Measurements from ENCODE around the gene PRMT5. TPM values are rescaled to one million over a fixed set of nuclear protein-coding genes. Genes with fewer than 3 reads are reported as not detected.

PRMT5 gene
- total RNA-seq, 1 donor from 2014 or later, result 50.2 TPM

DNA sequence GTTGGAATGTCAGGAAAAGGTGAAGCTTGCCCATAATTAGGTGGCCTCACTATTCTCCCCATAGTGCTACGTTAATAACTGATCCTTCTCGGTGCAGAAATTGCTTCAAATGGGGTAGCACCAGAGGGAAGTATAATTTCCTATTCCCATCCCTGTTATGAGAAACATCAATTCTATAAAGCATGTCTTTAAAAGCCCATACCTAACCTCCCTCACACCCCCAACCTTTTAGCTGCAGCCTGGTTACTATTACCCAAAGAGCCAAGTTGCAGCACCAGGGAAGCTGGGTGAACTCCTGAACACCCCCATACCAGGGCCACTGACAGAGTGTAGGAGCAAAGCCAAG lies 25.5 kb downstream of the PRMT5 start:
- ATAC-seq (ENCODE audit: poor library complexity), result no peak
- intact Hi-C loops (cut with DNase I), result no loop called here
- DNase-seq, result no peak

DNA sequence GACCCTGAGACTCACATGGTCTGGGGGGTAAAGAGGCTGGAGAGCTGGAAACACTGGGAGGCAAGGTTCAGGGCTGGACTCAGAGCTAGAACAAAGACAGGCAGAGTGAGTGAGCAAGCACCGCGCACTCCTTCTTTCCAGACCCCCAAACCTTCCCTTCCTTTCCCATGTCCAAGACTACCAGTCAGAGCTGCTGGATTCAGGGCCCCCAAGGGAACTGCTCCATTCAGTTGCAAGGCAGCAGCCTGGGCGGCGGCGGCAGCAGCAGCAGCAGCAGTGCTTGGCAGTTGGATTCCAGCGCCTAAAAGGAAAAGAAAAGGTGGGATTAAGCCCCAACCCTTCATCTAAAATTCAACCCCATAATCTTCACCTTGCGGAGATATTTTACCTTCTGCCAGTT lies 27.4 kb downstream of the PRMT5 start:
- ATAC-seq (ENCODE audit: poor library complexity) (no peak), DNase-seq (no peak)
- intact Hi-C loops (cut with DNase I), result no loop called here

DNA sequence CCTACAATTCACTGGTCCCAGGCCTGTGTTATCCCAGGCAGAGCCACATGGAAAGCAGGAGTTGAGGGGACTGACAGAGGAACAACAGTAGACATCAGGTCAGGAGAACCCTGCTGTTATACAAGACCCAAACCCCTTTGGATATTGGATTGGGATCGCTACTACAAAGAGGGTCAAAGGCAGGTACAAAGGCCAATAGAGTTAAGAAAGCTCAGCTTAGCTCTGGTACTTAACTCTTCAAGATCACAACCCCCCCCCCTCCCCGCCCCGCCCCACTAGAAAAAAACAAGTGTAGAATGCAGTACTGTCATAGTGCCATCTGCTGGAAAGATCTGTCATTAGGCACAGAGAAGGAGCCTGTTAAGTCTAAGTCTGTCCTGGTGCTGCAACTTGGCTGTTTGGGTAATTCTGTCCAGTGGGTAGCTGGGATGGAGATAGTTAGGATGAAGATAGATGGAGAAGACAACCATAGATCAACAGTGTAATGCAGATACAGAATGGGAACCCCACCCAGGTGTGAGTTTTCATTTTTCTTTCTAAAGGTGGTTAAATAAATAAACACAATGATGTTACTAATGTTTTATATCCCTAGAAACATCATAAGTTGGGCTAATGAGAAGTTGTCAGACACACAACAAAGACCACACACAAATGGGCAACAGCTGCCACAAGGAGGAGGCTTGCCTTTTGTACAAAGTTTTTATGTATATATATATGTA lies 28.9 kb downstream of the PRMT5 start:
- peak; percentile 56 for ATAC-seq (ENCODE audit: poor library complexity)
- DNase-seq, result no peak
- intact Hi-C loops (cut with DNase I), result no loop called here

DNA sequence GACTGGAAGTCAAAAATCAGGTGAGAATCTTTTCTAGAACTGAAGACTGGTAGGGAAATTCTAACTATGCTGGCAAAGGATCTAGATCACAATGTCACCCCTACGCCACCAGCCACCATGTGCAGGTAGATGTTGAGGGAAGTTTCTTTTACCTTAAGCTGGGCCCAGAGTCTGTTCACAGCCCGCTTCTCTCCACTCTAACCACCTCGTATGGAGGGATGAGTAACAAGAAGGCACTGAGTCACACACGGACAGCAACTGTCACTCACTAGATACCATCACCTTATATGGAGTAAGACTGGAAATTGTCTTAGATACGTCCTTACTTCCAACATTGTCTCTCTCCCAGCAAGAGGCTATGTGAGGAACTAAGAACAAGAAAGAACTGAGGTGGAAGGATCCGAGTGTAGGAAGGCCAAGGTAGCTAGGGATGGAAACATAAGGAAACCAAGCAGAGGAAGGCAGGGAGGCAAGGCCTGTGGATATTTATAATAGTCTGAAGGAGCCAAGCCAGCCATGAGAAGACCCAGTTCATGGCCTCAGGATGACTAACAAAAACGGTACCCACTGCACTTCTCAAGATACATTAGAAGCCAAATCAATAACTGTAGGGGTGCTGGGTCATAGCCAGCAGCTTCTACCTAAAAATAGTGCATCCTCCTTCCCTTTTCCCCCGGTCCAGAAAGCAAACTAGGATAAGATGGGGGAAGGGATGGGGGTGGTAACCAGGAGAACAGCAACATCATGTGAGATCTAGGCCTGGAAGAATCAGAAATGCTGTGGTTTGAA lies 30.7 kb downstream of the PRMT5 start:
- no peak for DNase-seq
- no peak for ATAC-seq (ENCODE audit: poor library complexity)
- intact Hi-C loops (cut with DNase I), result no loop called here

DNA sequence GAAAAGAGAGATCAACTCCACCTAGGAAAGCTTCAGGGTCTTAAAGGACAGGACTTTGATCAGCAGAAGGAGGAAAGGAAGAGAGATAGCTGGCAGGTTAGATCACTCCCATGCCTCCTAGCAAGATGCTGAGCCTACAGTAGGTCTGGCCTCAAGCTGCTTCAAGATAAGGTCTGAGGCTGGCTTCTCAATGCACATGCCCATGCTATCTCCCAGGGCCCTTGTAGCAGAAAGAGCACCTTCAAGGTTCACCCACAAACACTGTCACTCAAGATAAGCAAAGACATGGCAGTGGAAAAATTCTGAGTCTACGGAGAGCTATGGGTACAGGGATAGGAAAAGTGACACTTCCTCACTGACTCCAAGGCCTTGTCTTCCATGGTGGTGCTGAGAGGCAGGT lies 31.8 kb downstream of the PRMT5 start:
- intact Hi-C loops (cut with DNase I), result no loop called here

DNA sequence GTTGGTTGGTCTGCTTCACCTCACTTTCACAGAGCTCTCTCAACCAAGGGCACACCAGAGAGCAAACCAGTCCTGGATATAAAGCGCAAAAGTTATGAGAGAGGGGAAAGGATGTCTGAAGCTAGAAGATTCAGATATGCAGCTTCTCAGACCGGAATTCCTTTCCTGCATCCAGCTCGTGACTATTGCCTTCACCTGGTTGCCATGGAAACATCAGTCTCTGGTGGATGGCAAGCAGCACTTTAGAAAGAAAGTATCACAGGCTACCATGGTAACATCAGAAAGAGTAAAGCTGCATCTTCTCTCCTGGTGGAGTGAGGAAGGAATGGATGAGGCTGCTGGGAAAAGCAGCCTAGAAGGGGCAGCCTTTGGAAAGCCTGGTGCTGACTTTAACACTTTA lies 32.4 kb downstream of the PRMT5 start:
- DNase-seq, result no peak
- intact Hi-C loops (cut with DNase I), result no loop called here
- ATAC-seq (ENCODE audit: poor library complexity), result no peak

More for the DNA sequence above, 31.8 kb downstream of the PRMT5 start:
- ATAC-seq (ENCODE audit: poor library complexity), result no peak
- no peak for DNase-seq

- ATAC-seq (ENCODE audit: poor library complexity) (no peak), DNase-seq (no peak)
- intact Hi-C loops (cut with DNase I), result no loop called here
Observed at GRCh38 chr14:22896356-22896755, 32.8 kb downstream of the PRMT5 start.

DNA sequence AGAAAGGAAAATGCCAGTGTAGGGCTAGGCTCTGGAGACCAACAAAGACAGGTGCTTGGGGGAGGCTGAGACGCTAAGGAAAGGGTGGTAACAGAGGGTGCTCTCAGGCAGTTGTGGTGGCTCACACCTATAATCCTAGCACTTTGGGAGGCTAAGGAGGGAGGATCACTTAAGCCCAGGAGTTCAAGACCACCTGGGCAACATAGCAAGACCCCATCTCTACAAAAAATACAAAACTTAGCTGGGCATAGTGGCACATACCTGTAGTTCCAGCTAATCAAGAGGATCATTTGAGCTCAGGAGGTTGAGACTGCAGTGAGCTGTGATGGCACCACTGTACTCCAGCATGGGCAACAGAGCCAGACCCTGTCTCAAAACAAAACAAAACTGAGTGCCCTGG lies 33.8 kb downstream of the PRMT5 start:
- ATAC-seq (ENCODE audit: poor library complexity), result no peak
- intact Hi-C loops (cut with DNase I), result no loop called here

DNA sequence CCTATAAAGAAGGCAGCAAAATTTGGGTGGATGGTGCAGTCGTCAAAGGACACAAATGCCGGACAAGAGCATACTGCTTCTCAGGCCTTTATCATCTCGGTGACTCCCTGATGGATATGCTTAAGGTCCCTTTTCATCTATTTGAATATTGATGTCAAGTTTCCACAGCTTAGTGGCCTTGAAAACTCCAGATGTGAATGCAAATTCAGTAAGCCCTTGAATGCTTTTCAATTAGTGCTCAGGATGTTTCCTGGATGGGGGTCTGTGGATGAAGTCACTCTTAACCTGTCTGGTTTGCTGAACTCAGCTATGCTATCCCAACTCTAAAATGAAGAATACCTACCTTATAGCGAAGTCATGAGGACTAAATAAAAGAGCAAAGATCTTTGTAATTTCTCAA lies 35.5 kb downstream of the PRMT5 start:
- ATAC-seq (ENCODE audit: poor library complexity), result no peak
- no peak for DNase-seq
- intact Hi-C loops (cut with DNase I), result no loop called here

More for the DNA sequence above, 33.8 kb downstream of the PRMT5 start:
- no peak for DNase-seq

- DNase-seq (no peak), ATAC-seq (ENCODE audit: poor library complexity) (no peak)
Observed at GRCh38 chr14:22892488-22892887, 36.7 kb downstream of the PRMT5 start.

DNA sequence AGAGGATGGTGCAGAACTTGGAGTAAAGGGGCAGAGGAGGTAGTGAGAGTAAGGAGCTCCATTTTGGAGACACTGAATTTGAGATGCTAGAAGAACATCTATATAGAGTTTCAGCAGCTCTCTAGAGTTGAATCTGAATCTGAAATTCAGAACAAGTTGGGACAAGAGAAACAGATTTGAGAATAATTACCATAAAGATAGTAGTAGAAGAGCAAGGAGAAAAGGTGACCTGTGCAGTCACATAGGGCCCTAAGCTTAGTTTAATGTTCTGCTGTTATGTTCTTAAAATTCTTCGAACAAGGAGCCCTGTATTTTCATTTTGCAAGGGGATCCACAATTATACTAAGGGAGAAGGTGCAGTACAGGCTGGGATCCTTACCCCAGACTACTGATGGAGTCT lies 38.8 kb downstream of the PRMT5 start:
- no peak for ATAC-seq (ENCODE audit: poor library complexity)
- intact Hi-C loops (cut with DNase I), result no loop called here
- no peak for DNase-seq

More at GRCh38 chr14:22892488-22892887, 36.7 kb downstream of the PRMT5 start:
- intact Hi-C loops (cut with DNase I), result no loop called here

DNA sequence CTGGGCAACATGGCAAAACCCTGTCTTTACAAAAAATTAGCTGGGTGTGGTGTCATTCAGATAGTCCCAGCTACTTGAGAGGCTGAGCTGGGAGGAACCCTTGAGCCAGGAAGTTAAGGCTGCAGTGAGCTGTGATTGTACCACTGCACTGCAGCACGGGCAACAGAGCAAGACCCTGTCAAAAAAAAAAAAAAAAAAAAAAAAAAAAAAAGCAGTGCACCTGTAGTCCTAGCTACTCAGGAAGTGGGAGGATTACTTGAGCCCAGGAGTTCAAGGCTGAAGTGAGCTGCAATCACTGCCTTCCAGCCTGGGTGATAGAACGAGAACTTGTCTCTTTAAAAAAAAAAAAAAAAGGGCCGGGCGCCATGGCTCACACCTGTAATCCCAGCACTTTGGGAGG lies 40.5 kb downstream of the PRMT5 start:
- no peak for ATAC-seq (ENCODE audit: poor library complexity)
- intact Hi-C loops (cut with DNase I), result no loop called here
- no peak for DNase-seq

GRCh38 chr14:22887990-22888378 lies 41.2 kb downstream of the PRMT5 start:
- ATAC-seq (ENCODE audit: poor library complexity), result no peak
- intact Hi-C loops (cut with DNase I), result no loop called here
- no peak for DNase-seq

DNA sequence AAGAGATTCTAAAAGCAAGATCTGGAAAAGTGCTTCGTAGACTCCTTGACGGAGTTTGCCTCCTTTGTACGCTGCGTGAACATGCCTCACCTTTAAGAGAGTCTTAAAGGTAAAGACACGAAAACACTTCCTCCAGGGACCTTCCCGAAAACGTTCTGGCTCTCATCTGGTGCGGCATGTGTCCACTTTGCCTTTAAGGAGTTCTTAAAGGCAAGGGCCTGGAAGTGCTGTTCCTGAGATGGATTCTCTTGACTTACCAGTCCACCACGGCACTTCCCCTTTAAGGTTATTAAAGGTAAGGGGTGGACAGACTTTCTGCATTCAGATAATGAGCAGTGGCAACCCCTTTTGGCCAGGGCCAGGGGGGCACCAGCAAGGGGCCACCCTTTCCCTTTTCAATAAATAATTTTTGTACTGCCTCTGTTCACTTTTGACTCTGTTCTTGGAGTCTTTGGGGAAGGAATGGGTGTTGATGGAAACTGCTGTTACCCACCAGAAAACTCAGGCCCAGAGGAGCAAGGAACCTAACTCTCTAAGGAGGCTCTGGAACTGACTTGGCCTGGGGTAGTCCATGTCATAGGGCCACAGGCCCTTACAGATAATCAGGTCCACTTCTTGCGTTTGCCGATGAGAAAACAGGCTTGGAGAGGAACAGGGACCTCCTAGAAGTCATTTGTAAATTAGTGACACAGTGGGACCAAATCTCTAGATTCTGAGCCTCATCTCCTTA lies 41.8 kb downstream of the PRMT5 start:
- intact Hi-C loops (cut with DNase I), result no loop called here
- DNase-seq (no peak), ATAC-seq (ENCODE audit: poor library complexity) (peak; percentile 29)

DNA sequence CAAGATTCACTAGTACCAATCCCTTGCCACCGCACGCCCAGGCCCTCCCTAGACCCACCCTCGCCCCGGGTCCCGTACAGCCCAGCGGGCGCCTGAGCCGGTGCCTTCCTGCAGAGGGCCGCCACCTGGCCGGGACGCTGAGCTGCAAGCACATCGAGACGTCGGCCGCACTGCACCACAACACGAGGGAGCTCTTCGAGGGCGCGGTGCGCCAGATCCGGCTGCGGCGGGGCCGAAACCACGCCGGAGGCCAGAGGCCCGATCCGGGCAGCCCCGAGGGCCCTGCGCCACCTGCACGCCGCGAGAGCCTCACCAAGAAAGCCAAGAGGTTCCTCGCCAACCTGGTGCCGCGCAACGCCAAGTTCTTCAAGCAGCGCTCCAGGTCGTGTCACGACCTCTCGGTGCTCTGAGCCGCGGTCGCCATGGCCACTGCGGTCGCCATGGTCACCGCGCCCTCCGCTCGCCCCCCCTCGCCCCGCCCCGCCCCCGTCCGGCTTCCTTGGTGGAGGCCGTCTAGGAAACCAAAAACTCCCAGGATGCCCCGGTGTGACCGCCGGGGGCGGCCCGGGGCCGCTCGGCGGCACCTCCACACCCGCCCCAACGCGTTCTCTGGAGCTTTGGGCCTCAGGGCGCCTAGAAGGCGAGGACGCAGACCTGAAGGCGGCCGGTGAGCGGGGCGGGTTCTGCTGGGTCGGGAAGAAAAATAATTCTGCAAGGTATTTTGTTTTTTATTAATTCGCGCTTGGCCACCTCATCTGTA lies 42.5 kb downstream of the PRMT5 start:
- DNase-seq (peak; percentile 75), ATAC-seq (ENCODE audit: poor library complexity) (peak; percentile 88)
- intact Hi-C loops (cut with DNase I), result no loop called here

DNA sequence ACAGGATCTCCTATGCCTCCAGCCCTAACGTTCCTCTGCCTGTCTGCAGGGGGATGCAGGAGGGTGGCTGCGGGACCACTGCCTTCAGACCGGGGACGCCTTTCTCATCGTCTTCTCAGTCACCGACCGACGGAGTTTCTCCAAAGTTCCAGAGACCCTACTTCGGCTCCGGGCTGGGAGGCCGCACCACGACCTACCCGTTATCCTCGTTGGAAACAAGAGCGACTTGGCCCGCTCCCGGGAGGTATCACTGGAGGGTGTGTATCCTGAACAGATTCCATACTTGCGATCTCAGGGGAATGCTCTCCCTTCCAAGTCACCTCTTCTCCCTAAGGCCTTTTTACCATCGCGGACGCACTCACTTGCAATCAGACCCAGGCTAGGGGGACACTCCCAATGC lies 43.2 kb downstream of the PRMT5 start:
- ATAC-seq (ENCODE audit: poor library complexity) (no peak), DNase-seq (no peak)
- intact Hi-C loops (cut with DNase I), result no loop called here

GRCh38 chr14:22884738-22885523 lies 44.2 kb downstream of the PRMT5 start:
- intact Hi-C loops (cut with DNase I), result no loop called here
- DNase-seq (no peak), ATAC-seq (ENCODE audit: poor library complexity) (no peak)

GRCh38 chr14:22884076-22884737 lies 45.0 kb downstream of the PRMT5 start:
- DNase-seq (no peak), ATAC-seq (ENCODE audit: poor library complexity) (no peak)
- intact Hi-C loops (cut with DNase I), result no loop called here
